ENCODE results near the gene NSRP1. TPM values are rescaled to one million over a fixed set of nuclear protein-coding genes. Genes with fewer than 3 reads are reported as not detected.

The NSRP1 gene
- polyA plus RNA-seq, 1 experiment = 6.9 TPM

DNA sequence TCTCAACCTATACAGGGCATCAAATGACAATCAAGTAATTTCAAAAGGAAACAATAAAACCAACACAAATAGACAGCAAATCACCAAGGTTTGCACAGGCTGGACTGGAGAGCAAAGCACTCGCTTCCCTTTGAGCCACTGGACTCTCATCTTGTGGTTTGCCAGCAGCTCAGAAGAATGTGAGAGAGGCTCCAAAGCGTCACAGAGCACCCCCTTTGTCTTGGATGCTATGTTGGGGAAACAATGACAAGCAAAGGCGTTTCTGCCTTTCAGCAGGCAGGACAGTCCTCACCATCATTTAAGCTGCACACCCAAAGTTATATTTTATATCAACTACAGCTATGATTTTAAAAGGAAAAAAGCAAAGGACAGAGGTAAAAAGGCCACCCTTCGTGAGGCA, 105.6 kb downstream of the NSRP1 start:
- DNase-seq (ENCODE audit: low read depth) = no peak
- no peak overlapping the region for H3K4me3 ChIP-seq (ENCODE audit: low read depth, low read length)

DNA sequence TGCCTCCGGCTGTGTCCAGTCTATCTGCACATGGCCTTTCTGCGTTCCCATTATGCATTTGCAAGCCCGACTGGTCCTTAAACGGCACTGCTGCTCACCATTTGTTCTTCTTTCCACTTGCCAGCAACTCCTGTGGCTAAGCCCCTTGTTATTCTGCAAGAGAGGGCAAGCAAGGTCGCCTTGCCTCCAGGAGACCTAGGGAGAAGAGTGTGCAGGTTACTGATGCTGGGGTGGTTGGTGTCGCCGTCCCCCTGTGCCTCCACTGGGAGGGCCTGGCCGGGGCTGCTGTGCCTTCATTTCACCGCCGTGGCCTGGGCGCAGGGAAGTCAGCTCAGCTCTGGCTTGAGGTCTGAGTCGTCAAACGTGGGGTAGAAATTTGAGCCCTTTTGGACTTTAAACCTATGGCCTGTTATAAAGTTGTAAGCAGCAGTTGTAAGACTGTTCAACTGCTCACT, 106.1 kb downstream of the NSRP1 start:
- Histone ChIP-seq H3K4me3 (ENCODE audit: low read depth, low read length) (no peak overlapping the region), H3K27me3 (ENCODE audit: control insufficient read depth, insufficient read depth, low read length) (peaks cover 10% of the 10 kb centered on the region), H3K36me3 (ENCODE audit: control insufficient read depth, insufficient read depth, low read length) (no peaks in the 10 kb centered on the region)
- TF ChIP-seq, protein P1, sequence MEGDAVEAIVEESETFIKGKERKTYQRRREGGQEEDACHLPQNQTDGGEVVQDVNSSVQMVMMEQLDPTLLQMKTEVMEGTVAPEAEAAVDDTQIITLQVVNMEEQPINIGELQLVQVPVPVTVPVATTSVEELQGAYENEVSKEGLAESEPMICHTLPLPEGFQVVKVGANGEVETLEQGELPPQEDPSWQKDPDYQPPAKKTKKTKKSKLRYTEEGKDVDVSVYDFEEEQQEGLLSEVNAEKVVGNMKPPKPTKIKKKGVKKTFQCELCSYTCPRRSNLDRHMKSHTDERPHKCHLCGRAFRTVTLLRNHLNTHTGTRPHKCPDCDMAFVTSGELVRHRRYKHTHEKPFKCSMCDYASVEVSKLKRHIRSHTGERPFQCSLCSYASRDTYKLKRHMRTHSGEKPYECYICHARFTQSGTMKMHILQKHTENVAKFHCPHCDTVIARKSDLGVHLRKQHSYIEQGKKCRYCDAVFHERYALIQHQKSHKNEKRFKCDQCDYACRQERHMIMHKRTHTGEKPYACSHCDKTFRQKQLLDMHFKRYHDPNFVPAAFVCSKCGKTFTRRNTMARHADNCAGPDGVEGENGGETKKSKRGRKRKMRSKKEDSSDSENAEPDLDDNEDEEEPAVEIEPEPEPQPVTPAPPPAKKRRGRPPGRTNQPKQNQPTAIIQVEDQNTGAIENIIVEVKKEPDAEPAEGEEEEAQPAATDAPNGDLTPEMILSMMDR (IDR thresholded peaks at IDR 0.05; ENCODE audit: insufficient read depth, low read depth, low read length) = no peak
- POLR2A ChIA-PET = no interaction called here
- no peak for DNase-seq (ENCODE audit: low read depth)
- CTCF ChIA-PET = interaction anchor here (1.3 kb wide), 1 partner anchor 11 kb away, joined by 3 read pairs; no protein-coding TSS in a partner anchor

More for the DNA sequence above, 105.6 kb downstream of the NSRP1 start:
- POLR2A ChIA-PET = no interaction called here
- CTCF ChIA-PET = interaction anchor here (1.3 kb wide), 1 partner anchor 11 kb away, joined by 3 read pairs; no protein-coding TSS in a partner anchor
- TF ChIP-seq, protein P1 (IDR thresholded peaks at IDR 0.05; ENCODE audit: insufficient read depth, low read depth, low read length) = no peak
- H3K36me3 ChIP-seq (ENCODE audit: control insufficient read depth, insufficient read depth, low read length) = no peaks in the 10 kb centered on the region
- peaks cover 10% of the 10 kb centered on the region for H3K27me3 ChIP-seq (ENCODE audit: control insufficient read depth, insufficient read depth, low read length)

DNA sequence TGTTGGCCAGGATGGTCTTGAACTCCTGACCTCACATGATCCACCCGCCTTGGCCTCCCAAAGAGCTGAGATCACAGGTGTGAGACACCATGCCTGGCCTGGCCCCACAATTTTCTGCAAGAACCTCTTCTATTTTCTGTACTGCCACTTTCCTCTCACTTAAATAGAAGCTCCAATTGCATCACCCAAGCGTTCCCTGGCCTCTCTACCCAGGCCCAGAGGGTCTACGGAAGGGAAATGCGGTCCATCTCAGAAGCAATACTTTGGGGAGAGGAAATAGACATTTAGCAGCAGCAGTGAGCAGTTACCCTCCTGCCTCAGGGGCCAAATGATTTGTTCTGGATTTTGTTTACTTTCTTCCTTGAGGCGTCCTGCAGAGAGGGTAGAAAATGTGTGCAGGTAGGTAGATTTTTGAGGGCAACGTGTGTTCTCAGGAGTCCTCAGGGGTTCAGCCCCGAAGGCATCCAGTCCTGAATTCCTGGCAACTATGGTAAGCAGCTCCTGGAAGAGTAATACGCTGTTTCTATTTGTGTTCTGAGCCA, 107.9 kb downstream of the NSRP1 start:
- no peak for DNase-seq (ENCODE audit: low read depth)
- POLR2A ChIA-PET = no interaction called here
- Histone ChIP-seq H3K4me3 (ENCODE audit: low read depth, low read length) (no peak overlapping the region), H3K36me3 (ENCODE audit: control insufficient read depth, insufficient read depth, low read length) (no peaks in the 10 kb centered on the region), H3K27me3 (ENCODE audit: control insufficient read depth, insufficient read depth, low read length) (peaks cover 10% of the 10 kb centered on the region)
- TF ChIP-seq, protein P1 (IDR thresholded peaks at IDR 0.05; ENCODE audit: insufficient read depth, low read depth, low read length) = no peak
- CTCF ChIA-PET = interaction anchor here (0.7 kb wide), 1 partner anchor 99 kb away, joined by 3 read pairs; no protein-coding TSS in a partner anchor

DNA sequence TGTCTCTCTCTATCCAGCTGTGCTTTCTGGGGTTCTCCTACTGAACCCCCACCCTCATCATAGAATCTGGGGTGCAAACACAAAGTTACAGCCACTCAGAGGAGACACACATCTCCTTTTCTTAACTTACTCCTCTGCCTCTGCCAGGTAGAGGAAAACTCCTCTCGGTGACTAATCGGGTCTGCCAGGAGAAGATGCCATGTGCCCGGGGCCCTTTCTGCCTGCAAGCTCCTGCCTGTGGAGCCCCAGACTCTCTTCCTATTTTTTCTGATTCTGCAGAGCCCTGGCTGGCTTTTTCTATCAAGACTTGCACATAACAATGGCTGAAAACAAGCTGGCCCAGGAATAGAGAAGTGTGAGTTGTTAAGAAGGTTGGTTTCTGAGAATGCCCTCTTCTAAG, 108.5 kb downstream of the NSRP1 start:
- ChIA-PET CTCF (interaction anchor here (1.4 kb wide), 1 partner anchor 12 kb away, joined by 3 read pairs; no protein-coding TSS in a partner anchor), POLR2A (no interaction called here)
- Histone ChIP-seq H3K27me3 (ENCODE audit: control insufficient read depth, insufficient read depth, low read length) (peaks cover 9% of the 10 kb centered on the region), H3K36me3 (ENCODE audit: control insufficient read depth, insufficient read depth, low read length) (no peaks in the 10 kb centered on the region), H3K4me3 (ENCODE audit: low read depth, low read length) (no peak overlapping the region)
- no peak for DNase-seq (ENCODE audit: low read depth)
- TF ChIP-seq, protein P1 (IDR thresholded peaks at IDR 0.05; ENCODE audit: insufficient read depth, low read depth, low read length) = no peak

DNA sequence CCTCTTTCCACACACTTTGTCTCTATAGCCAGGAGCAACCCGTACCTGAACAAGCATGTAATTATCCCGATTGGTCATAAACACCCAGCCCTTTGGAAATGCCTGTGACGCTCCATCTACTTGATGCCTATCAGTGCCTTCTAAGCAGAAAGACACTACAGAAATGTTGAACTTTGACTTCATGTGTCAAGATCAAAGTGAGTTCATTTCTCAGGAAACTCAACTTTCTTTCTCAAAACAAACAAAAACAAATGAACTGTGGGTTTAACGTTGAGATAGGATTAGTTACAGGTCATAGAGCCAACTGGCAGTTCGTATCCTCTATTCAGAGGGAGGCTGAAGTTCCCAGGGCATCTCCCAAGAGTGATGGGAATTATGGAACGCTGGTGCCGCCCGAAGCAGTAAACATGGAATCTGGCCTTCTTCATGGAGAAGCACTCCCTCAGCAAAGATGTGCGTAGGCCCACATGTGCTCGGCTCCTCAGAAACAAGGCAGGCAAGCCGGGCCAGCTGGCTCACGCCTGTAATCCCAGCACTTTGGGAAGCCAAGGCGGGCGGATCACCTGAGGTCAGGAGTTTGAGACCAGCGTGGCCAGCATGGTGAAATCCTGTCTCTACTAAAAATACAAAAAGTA, 109.4 kb downstream of the NSRP1 start:
- Histone ChIP-seq H3K27me3 (ENCODE audit: control insufficient read depth, insufficient read depth, low read length) (peaks cover 11% of the 10 kb centered on the region), H3K4me3 (ENCODE audit: low read depth, low read length) (no peak overlapping the region), H3K36me3 (ENCODE audit: control insufficient read depth, insufficient read depth, low read length) (no peaks in the 10 kb centered on the region)
- DNase-seq (ENCODE audit: low read depth) = no peak
- POLR2A ChIA-PET = no interaction called here
- TF ChIP-seq, protein P1 (IDR thresholded peaks at IDR 0.05; ENCODE audit: insufficient read depth, low read depth, low read length) = no peak
- CTCF ChIA-PET = interaction anchor here (1.4 kb wide), 1 partner anchor 11 kb away, joined by 3 read pairs; no protein-coding TSS in a partner anchor

Data from BJ (cell line).